ENCODE measurements around the gene AURKB.

DNA sequence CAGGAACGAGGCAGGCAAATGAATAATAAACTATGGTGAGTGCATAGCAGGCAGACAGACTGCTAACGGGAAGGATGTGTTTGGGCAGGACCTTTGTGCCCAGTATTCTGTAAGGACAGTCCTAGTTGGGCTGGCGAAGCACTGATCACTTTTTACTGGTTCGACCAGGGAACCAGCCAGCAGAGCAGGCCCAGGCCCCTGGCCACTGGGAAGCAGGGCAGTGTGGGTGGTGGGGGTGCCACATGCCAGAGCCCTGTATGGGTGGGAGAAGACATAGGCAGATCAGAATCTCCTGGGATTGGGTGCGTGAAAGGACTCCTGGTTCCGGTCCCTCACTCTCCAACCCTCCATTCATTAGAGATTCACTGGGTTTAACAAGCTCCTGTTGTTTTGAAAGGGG lies 43.6 kb downstream of the AURKB start:
- no peak for TF ChIP-seq CTCF (IDR thresholded peaks at IDR 0.05; ENCODE audit: low read depth, low read length)
- no peak for TF ChIP-seq EZH2phosphoT487 (IDR thresholded peaks at IDR 0.05; ENCODE audit: low read depth)
